ENCODE results near the gene NTF3.

NTF3 gene
- total RNA-seq: 0 reads per million in 2 experiments

DNA sequence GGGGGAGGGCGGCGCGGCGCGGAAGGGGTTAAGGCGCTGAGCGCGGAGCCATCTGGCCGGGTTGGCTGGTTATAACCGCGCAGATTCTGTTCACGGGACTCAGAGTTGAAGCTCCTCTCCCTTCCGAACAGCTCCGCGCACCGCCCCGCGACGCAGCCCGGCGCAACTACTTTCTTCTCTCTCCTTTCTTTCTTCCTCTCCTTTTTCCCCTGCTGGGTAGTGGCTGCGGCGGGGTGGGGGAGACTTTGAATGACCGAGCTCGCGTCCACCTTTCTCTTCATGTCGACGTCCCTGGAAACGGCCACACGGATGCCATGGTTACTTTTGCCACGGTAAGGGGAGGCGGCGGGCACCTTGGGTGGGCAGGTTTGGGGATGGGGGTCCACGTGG is at the start of gene NTF3:
NTF3 (plus strand) TSS at position 98 of the 390 bp plus-strand sequence; CDS start at position 315, 217 bp downstream.
- DNase-seq (ENCODE audit: low read depth): no peak

GRCh38 chr12:5384015-5384414 is 47.9 kb upstream of the NTF3 start:
- no peak for DNase-seq (ENCODE audit: low read depth)

- DNase-seq (ENCODE audit: low read depth): no peak
Measured at GRCh38 chr12:5388581-5389535, 43.0 kb upstream of the NTF3 start.

DNA sequence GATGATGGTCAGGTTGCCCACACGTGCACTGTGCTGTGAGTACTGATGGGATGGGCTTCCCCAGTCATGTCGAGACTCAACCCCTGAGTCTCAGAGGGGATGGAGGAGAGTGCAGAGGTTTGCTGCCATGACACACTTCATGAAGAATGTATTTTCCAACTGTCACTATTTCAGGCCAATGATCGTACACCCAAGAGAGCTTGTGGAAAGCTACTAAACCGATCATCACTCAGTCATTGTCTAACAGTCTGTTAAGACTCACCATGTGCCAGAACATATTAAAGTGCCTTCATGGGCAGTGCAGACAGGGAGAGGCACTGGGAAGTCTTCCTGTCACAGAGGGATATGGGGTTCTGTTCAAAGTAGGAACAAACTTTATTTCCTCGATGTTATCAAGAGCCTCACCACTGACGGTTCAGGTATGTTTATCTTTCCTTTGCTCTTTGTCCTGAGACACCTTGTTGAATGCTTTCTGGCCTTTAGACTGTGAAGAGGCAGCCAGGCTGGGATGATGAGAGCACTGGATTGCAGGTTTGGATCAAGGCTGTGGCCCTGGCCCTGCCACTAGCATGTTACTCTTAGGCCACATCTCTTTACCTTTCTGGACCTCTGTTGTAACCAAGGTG is 41.6 kb upstream of the NTF3 start:
- DNase-seq (ENCODE audit: low read depth): no peak

- DNase-seq (ENCODE audit: low read depth): no peak
Measured at GRCh38 chr12:5391653-5392052, 40.3 kb upstream of the NTF3 start.

DNA sequence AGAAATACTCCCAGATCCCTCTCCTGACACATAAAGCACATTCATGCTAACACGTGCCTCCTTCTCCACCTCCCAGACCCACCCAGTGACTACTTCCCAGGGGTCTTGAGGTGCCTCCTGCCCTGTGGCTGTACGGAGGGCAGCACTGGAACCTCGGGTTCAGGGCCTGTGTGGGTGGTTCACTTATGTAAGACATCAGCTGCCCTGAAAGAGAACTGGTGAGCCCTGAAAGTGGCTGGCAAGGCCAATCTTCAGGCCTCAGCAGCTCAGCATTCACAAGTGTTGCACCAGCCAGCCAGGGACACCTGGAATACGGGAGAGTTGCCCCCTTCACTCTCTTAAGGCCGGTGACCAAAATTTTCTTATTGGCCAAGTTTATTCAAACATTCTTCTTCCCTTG is 38.9 kb upstream of the NTF3 start:
- no peak for DNase-seq (ENCODE audit: low read depth)

DNA sequence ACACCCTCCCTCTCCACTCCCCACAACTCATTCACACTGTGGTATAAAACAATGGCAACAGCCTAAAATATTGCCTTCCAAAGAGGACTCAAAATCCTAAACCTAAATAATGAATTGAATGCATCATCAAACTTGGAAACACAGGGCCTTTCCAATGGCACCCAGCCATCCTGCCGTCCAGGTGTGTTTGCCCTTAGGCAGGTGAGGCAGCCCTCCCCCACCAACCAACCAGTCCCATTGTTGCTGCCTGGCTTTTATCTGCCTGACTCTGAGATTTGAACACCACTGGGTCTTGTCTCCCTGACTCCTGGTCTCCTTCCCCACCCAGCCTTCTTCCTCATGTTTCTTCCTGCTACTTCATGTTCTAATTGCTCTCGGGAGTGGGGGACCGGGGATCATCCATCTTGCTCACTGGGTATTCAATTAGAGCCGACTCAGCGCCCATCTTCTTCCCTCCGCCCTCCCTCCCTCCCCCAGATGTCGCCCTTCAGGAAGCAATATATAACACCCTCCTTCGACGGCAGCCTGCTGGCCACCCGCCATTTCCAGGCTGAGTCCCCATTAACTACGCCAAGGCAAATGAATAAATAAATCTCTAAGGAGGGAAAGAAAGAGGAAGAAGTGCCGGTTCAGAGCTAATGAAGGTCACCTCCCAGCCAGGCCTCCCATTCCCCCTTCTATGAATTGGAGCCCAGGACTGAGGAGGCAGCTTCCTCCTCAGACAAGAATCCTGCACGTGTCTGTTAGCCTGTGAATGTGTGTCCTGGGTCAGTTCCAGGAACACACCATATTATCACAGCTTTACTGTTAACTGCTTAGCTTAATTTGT is 36.3 kb upstream of the NTF3 start:
- DNase-seq (ENCODE audit: low read depth): no peak

DNA sequence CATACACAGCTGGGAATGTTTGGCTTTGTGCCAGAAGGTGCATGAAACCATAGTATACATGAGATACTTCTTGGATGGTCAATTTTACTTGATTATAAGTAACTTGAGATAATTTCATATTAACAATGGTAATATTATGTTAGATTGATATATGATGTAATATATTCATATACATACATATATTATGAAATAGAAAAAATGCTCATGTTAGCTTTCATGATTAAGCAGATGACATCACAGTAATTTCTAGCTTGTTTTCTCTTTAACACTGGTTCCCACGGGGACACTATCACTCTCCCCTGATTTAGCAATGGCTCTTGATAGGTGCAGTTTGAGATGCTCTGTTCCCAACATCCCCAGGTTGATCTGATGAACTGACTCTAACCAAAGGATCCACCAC is 35.4 kb upstream of the NTF3 start:
- no peak for DNase-seq (ENCODE audit: low read depth)

DNA sequence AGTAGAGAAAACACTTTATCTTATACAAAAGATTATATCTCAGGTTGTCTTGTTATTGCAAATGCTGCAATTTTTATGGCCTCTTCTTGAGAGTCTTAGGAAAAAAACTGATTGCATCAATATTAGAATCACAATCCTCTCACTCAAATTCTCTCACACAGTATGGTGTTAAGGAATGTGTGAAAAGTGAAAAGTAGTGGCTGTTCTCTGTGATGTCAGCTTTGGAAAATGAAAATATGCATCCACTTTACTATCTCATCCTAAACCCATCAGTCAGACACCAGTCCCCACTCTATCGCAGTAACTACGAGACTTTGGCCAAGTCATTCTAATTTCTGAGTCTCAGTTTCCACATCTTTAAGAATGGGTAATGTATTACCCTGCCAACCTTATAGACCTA is 32.6 kb upstream of the NTF3 start:
- DNase-seq (ENCODE audit: low read depth): no peak

- no peak for DNase-seq (ENCODE audit: low read depth)
Measured at GRCh38 chr12:5402009-5402935, 29.6 kb upstream of the NTF3 start.

DNA sequence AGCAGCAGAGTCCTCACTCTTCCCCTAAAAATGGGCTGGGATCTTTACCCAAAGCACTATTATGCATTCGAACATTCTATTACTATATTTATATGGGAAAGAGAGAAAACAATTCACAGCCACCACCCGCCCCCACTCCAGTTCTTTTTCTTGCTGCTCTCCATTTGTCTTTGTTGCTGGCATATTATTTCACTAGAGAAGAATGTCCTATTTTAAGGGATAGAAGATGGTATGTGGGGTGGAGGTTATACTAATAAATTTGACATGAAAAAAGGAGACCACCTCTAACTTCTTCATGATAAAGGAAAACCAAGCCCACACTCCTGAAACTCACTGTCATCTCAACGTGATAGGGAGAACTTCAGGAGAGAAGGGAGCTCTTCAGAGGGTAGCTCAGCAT is 28.5 kb upstream of the NTF3 start:
- no peak for DNase-seq (ENCODE audit: low read depth)

DNA sequence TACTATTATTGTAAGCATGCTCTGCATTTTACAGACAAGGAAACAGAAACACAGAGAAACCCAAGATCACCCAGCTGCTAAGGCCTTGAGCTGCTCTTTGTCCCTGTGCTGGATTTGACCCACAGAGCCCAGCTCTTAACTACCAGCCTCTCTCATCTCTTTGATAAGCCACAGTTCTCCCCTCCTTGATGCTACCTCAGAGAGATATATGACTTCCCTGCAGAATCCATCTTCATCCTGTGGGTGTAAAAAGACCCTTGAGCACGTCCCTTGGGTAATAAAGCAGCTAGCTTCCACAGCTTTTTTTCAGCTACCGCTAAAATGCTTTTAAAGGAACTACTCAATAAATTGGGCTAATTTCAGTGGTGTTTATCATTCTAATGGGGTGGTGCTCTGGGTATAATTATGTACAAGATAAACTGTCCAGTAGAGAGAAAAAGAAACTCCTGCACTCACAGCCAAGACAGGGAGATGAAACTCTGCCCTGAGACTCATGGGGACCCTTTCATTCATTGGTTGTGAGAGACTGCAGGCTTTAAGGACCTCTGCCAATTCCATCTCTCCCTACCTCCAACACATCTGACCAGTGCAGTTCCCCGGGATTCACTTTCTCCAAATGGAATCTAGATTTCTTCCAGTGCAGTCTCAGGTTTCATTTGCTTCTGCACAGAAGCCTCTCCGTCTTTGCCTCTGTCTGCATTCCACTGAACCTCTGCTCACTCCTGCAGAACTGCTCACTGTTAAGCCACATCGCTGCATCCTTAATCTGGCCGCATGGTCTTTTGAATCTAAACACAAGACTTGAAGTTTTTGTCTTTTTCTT is 24.7 kb upstream of the NTF3 start:
- no peak for DNase-seq (ENCODE audit: low read depth)

DNA sequence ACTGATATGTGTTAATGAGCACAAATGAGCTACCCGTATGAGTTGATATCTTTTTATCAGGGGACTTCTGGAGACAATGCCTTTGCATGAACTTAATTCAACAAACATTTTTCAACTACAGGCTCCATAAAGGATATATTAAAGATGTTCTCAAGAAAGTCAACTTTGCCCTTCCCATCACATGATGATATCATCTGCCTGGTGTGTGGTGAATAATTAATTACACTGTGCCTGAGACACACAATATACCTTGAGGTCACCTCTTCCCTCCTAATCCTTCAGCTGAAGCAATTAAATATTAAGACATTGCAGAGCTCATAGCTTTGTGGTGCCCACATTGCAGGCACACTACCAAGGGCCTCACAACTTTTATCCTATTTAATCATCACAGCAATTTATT is 22.3 kb upstream of the NTF3 start:
- no peak for DNase-seq (ENCODE audit: low read depth)

DNA sequence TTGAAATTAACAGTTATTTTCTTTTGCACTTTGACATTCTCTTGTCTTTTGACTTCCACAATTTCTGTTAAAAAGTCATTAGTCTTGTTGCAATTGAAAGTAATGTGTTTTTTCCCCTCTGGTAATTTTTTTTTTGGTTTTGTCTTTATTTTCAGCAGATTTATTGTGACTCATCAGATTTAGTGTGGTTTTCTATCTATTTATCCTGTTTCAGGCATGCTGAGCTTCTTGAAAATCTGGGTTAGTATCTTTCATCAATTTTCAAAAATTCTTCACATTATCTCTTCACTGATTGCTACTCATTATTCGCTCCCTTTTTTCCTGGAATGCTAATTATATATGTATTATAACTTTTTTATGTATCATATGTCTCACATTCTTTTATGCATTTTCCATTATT is 15.3 kb upstream of the NTF3 start:
- no peak for DNase-seq (ENCODE audit: low read depth)

DNA sequence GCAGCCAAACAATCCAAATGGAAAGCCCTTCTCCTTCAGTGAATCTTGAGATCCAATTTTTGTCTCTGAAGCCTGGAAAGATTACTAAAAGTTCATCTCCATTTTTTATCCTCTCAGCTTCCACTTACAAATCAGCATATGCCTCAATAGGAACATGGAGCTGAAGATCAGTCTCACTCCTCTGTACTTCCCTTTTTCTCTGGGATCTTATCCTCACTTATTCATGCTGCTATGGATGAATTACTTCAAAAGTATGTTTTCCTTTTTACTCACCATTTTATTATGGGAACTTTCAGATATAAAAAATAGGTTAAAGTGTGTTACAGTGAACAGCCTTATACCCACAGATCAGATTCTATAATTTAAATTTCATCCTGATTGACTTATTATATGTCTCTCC is 14.4 kb upstream of the NTF3 start:
- no peak for DNase-seq (ENCODE audit: low read depth)

DNA sequence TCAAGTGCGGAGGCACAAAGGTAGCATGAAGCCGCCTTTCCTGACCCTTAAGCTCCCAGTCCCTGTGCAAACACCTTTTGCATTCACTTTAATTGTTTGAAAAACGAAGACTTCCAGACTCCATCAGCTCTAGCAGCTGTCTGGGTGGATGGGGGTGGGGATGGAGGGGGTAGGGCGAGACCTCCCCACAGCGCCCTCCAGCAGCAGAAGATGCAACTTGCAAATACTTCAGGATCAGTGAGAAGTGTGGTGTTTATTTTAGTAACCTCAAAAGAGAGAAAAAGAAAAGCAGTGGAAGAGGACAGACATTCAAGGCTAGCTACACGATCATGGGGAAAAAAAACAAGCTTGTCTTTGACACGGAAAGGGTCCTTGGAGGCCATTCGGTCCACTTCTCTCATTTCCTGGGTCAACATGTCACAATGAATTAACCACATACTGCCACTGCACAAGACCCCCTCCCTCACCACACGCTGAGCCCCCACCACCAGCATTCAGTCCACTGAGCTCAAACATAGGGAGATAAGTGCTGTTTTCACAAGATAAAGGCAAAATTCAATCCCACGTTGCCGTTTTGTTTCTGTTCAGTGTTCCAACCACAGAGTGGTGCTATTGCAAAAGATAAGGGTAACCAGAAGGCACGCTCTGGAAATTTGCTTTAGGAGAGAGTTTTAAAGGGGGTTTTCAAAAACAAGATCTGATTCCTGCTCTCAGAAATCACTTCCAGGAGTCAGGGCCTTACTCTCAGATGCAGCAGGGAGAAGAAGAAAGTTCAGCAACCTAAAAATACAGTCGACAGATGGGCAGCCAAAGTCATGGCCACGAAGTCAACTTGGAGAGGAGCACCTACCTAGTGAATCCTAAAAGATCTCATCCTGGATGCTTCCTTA is 3.3 kb upstream of the NTF3 start:
- no peak for DNase-seq (ENCODE audit: low read depth)

- DNase-seq (ENCODE audit: low read depth): no peak
Measured at GRCh38 chr12:5429741-5430557, 2.0 kb upstream of the NTF3 start.
